Left forelimb (tissue), 1 donor: ENCODE data around the gene PTER.

ENCODE experiments used
- DNase-seq: peaks from one replicate; pipeline ENCODE4 v3.0.0-alpha.2; 2018; ENCODE audit warnings: low spot score

PTER gene

GRCh38 chr10:16472828-16473227 is 36.0 kb downstream of the PTER start:
- no peak for DNase-seq

GRCh38 chr10:16477757-16478156 is 40.9 kb downstream of the PTER start:
- no peak for DNase-seq

GRCh38 chr10:16478801-16479200 is 42.0 kb downstream of the PTER start:
- DNase-seq: no peak

- no peak for DNase-seq
Observed at GRCh38 chr10:16481052-16481728, 44.4 kb downstream of the PTER start.

GRCh38 chr10:16483241-16483917 is 46.6 kb downstream of the PTER start:
- DNase-seq: no peak

- no peak for DNase-seq
Observed at GRCh38 chr10:16490511-16490910, 53.7 kb downstream of the PTER start.

- no peak for DNase-seq
Observed at GRCh38 chr10:16491933-16492332, 55.1 kb downstream of the PTER start.

- DNase-seq: no peak
Observed at GRCh38 chr10:16493884-16494536, 57.2 kb downstream of the PTER start.

GRCh38 chr10:16497911-16498310 is 61.1 kb downstream of the PTER start:
- DNase-seq: no peak

GRCh38 chr10:16505161-16505560 is 68.4 kb downstream of the PTER start:
- DNase-seq: no peak

GRCh38 chr10:16509996-16510395 is 73.2 kb downstream of the PTER start:
- DNase-seq: no peak

- DNase-seq: no peak
Observed at GRCh38 chr10:16510843-16511242, 74.0 kb downstream of the PTER start.

GRCh38 chr10:16518822-16519221 is 82.0 kb downstream of the PTER start:
- DNase-seq: no peak

GRCh38 chr10:16519250-16519907 is 82.6 kb downstream of the PTER start:
- no peak for DNase-seq

- DNase-seq: no peak
Observed at GRCh38 chr10:16519908-16520861, 83.4 kb downstream of the PTER start.

GRCh38 chr10:16520900-16521299 is 84.1 kb downstream of the PTER start:
- peak; percentile 67 for DNase-seq

GRCh38 chr10:16521311-16522016 is 84.7 kb downstream of the PTER start, which contains the start of gene C1QL3:
C1QL3 (minus strand) TSS chr10:16521879; CDS start chr10:16521065, 814 bp downstream.
- no peak for DNase-seq

GRCh38 chr10:16527452-16527851 is 90.6 kb downstream of the PTER start:
- no peak for DNase-seq

GRCh38 chr10:16529853-16530252 is 93.0 kb downstream of the PTER start:
- DNase-seq: no peak

- DNase-seq: no peak
Observed at GRCh38 chr10:16536155-16536554, 99.3 kb downstream of the PTER start.

GRCh38 chr10:16544099-16544498 is 107.3 kb downstream of the PTER start:
- no peak for DNase-seq
